SK-N-MC (cell line): ENCODE data around the gene SEC31A.
A peak's percentile ranks its signal among the peaks of the same experiment; 100 is the strongest.
"Not testable (repeated sequence)": the region's sequence is repeated elsewhere in the genome, so short reads cannot be mapped to it uniquely, and the experiment has no call there.

Source experiments
- DNase-seq: peaks from one replicate; pipeline ENCODE4 v3.0.0-alpha.2; 2011; ENCODE audit warnings: low read depth, low spot score
- H3K27ac ChIP-seq: fragments of 200-600 bp; sonication (generic); 2 replicates; pipeline ENCODE4 v1.5.1; 2016; ENCODE audit warnings: mixed run types
- H3K36me3 ChIP-seq: fragments of 200-600 bp; sonication (generic); 2 replicates; pipeline ENCODE4 v1.6.1; 2017; ENCODE audit warnings: antibody characterized with exemption, low read length, mixed read lengths; ENCODE audit not compliant: insufficient read depth
- H3K4me3 ChIP-seq: fragments of 200-600 bp; sonication (generic); 2 replicates; pipeline ENCODE4 v1.5.1; 2016
- H3K9ac ChIP-seq: fragments of 200-600 bp; sonication (generic); 2 replicates; pipeline ENCODE4 v1.8.0; 2017; ENCODE audit warnings: mixed run types, mixed read lengths; ENCODE audit not compliant: insufficient read length
- H3K9me3 ChIP-seq: fragments of 200-600 bp; sonication (generic); 2 replicates; pipeline ENCODE4 v1.6.1; 2017; ENCODE audit warnings: low read depth, mild to moderate bottlenecking, antibody characterized with exemption, low read length, moderate library complexity, mixed read lengths
- EZH2 ChIP-seq: fragments of 200-600 bp; sonication (generic); IDR thresholded peaks from one replicate; pipeline ENCODE4 v1.6.1; 2017; ENCODE audit warnings: antibody characterized with exemption
- FOXP2 ChIP-seq: optimal IDR thresholded peaks from 2 replicates; pipeline ENCODE3; 2011; ENCODE audit warnings: mild to moderate bottlenecking, moderate library complexity; ENCODE audit not compliant: insufficient read depth; ENCODE audit errors: extremely low read length, control extremely low read depth
- POLR2AphosphoS5 ChIP-seq: IDR thresholded peaks from 2 replicates; pipeline ENCODE4 v1.6.1; 2012; ENCODE audit warnings: mild to moderate bottlenecking, low read depth, low read length, borderline replicate concordance

SEC31A gene

DNA sequence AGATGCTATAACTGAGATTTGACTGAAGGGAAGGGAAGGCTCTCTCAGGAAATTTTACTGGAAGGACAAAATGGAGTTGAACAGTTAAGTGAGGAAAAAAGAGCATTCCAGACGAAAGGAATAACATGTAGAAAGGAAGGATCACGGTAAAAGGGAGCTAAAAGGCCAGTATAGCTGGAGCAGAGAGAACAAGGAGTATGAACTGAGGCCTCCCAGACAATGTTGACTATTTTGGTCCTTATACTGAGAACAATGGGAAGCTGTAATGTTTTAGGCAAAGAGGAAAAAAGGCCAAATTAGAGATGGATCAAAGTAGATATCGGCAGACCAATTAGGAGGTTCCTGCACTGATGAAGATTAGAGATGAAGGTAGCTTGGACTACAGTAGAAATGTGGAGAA, 65.5 kb downstream of the SEC31A start:
- Histone ChIP-seq H3K27ac (no peak overlapping the region), H3K9me3 (no peaks in the 10 kb centered on the region), H3K4me3 (no peak overlapping the region), H3K9ac (no peak overlapping the region), H3K36me3 (peaks cover 81% of the 10 kb centered on the region)
- TF ChIP-seq EZH2 (no peak), POLR2AphosphoS5 (no peak), FOXP2 (no peak)
- DNase-seq = no peak

DNA sequence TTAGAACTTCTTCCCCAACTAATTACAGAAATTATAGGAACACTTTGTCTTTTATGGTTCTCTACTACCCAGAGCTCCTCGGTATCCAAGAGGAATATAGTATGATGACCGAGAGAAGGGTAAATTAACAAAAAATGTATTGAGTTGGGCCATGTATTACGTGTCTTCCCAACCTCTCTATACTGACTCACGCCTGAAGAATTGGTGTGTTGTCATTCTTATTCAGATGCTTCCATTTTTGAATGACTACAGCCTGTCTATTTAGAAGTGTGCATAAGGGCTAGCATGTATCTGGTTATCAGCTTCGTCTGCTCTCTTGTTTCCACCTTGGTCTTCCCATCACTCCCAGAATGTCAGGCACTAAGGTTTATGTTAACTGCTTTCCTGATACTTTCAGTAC, 67.9 kb downstream of the SEC31A start:
- Histone ChIP-seq H3K27ac (no peak overlapping the region), H3K9me3 (no peaks in the 10 kb centered on the region), H3K36me3 (peaks cover 88% of the 10 kb centered on the region), H3K4me3 (no peak overlapping the region), H3K9ac (no peak overlapping the region)
- no peak for DNase-seq
- TF ChIP-seq EZH2 = no peak
- no peak for TF ChIP-seq FOXP2
- TF ChIP-seq POLR2AphosphoS5 = no peak

DNA sequence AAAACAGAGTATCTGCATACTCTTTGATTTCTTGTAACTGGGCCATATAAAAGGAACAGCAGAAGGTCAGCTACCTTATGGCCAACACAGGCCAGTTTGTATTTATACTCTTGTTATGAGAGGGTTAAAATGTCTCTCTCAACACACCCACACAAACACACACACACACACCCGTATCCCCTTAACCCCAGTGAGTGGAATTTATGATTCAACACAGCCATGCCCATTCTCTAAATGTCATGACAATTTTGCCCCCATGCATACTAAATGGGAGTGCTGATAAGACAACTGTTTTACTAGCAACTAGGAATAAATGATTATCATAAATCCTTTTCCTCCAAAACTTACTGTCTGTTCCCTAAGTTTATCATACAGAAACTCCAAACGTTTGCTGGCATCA, 70.3 kb downstream of the SEC31A start:
- Histone ChIP-seq H3K27ac (0 out of 2 replicates have a peak overlapping the region, but pooled peaks have one; percentile 13), H3K9ac (no peak overlapping the region), H3K36me3 (peaks cover 73% of the 10 kb centered on the region), H3K4me3 (no peak overlapping the region), H3K9me3 (no peaks in the 10 kb centered on the region)
- DNase-seq = no peak
- TF ChIP-seq EZH2 = no peak
- TF ChIP-seq FOXP2 = no peak
- TF ChIP-seq POLR2AphosphoS5 = no peak

DNA sequence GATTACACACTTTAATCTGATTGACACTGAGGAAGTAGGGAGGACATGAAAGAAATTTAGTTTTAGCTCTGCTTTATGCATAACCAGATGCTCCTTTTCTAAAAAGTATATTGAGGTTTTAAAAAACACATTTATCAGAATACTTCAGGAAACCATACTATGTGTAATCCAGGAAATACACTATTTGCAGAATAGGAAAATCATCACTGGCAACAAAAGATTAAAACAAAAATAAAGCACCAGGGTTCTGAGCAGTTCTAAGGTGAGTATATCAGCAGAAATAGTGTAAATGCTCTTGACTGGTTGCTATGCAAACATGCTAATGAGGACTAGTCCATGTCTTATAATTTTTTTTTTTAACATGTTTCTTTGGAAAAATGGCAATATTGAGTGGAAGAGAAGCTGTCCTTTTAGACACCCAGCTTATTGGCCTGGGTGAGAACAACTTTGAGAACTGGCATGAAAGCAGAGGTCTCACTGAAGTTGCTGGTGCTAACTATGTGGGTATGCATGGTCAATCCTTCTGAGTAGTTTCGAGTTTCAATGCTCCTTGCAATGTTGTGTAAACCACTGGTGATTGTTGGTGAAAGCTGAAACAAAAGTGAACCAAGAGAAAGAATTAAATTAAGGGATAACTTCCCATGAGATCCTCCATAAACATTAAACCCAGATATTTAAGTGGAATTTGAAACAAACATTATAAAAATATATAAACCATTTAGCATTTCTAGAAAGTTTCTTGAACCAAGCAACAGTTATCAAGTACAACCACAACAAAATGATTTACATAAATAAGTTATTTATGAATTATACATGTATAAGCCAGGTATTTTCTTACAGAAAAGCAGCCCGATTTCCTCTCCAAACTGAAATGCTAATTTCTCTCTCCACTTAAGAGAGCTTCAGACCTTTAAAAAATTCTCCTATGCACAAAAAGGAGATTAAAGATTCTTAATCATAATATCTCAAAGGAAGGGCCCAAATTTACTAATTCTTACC, 72.0 kb downstream of the SEC31A start:
- Histone ChIP-seq H3K9me3 (no peaks in the 10 kb centered on the region), H3K9ac (no peak overlapping the region), H3K27ac (peak overlapping the region; percentile 22; the same call in 1 of the 2 replicates), H3K36me3 (peaks cover 58% of the 10 kb centered on the region), H3K4me3 (no peak overlapping the region)
- no peak for TF ChIP-seq EZH2
- TF ChIP-seq FOXP2 = no peak
- TF ChIP-seq POLR2AphosphoS5 = no peak
- no peak for DNase-seq

DNA sequence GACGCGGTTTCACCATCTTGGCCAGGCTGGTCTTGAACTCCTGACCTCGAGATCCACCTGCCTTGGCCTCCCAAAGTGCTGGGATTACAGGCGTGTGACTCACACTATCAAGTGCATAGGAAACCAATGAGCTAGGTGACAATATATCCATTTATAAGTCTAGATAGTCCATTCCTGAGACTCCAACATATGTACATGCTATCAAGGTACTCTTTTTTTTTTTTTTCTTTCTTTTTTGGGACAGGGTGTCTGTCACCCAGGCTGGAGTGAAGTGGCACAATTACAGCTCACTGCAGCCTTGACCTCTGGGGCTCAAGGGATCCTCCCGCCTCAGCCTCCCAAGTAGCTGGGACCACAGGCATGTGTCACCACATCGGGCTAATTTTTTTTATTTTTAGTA, 74.1 kb downstream of the SEC31A start:
- not testable (repeated sequence) for H3K9me3 ChIP-seq, DNase-seq, H3K4me3 ChIP-seq, H3K9ac ChIP-seq, H3K27ac ChIP-seq
- peaks cover 38% of the 10 kb centered on the region for H3K36me3 ChIP-seq

DNA sequence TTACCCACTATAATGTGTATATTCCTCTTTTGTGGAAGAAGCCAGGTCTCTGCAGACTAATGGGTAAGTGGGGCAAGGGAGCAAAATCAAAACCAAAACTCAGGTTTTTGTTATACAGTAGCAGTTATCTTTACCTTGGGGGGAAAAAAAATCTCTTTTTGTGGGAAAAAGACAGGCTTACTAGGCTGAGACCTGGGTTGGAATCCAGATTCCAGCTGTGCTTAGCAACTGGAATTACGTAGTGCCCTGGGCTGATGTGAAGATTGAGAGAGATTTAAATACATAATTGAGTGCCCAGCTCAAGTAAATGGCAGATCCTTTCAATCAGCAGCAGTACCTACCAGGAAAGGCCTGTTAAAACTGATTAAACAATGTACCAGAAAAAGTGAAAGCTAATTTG, 76.9 kb downstream of the SEC31A start:
- no peak overlapping the region for H3K9ac ChIP-seq
- H3K9me3 ChIP-seq = no peaks in the 10 kb centered on the region
- no peak overlapping the region for H3K27ac ChIP-seq
- no peak for DNase-seq
- H3K36me3 ChIP-seq = peaks cover 15% of the 10 kb centered on the region
- no peak overlapping the region for H3K4me3 ChIP-seq
- TF ChIP-seq POLR2AphosphoS5 (no peak), EZH2 (no peak)

DNA sequence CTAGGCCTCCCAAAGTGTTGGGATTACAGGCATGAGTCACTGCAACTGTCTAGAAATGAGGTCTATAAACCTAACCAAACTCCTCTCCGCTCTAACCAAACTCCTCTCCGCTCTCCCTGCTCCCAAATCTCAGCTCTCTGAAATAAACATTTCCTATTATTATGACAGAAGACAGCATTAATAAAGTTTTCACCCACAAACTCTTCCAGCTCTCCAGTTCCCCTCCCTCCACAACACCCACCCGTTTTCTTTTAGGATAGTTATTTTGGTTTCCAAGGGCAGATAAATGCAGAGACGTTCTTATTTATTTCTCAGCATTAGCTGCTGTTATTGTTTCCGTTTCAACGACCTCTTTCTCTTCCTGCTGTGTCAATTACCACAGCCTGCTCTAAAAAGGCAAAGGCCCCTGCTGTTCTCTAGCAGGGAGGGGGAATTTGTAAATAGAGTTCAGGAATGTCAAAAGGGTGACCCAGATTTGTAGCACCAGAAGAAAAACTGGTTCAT, 79.1 kb downstream of the SEC31A start:
- H3K9ac ChIP-seq = no peak overlapping the region
- H3K36me3 ChIP-seq = no peaks in the 10 kb centered on the region
- peak; percentile 55 for DNase-seq
- H3K9me3 ChIP-seq = no peaks in the 10 kb centered on the region
- TF ChIP-seq FOXP2 (peak; percentile 89), EZH2 (no peak), POLR2AphosphoS5 (peak; percentile 29; the same call in 1 of the 2 replicates)
- peak overlapping the region; percentile 60 for H3K4me3 ChIP-seq
- peak overlapping the region; percentile 47 for H3K27ac ChIP-seq

DNA sequence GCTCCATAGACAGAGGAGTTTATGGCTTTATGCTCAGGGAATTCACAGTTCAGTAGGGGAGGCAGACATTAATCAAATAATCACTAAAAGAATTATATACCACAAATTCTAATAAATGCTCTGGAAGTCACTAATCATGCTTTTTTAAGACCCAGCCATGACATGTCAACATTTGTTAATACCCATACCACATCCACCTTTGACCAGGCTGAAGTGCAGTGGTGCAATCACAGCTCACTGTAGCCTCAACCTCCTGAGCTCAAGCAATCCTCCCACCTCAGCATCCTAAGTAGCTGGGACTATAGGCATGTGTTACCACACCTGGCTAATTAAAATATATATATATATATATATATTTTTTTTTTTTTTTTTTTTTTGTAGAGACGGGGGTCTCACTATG, 79.6 kb downstream of the SEC31A start:
- TF ChIP-seq POLR2AphosphoS5 = no peak
- no peak for TF ChIP-seq EZH2
- TF ChIP-seq FOXP2 = no peak
- Histone ChIP-seq H3K9ac (no peak overlapping the region), H3K4me3 (no peak overlapping the region), H3K36me3 (no peaks in the 10 kb centered on the region), H3K9me3 (no peaks in the 10 kb centered on the region), H3K27ac (no peak overlapping the region)
- no peak for DNase-seq

DNA sequence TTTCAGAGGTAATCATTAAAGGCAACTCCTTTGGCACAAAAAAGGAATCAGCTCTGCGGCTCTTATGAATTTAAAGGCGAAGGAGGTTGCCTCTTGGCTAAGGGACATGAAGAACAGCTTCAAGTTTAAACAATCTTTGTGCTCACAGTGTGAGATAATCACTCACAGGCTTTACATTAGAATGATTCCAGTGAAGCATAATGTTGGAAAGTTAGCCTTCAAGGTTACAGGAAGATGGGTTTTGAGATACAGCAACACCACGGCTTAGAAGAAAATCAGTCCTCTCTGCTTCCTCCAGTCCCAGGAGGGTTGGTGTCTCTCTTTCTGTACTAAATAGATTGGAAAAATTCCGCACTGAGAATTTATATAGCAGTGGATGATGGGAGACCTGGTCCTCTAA, 80.8 kb downstream of the SEC31A start:
- Histone ChIP-seq H3K36me3 (no peaks in the 10 kb centered on the region), H3K27ac (peak overlapping the region; percentile 1; the same call in 1 of the 2 replicates), H3K9me3 (no peaks in the 10 kb centered on the region), H3K4me3 (no peak overlapping the region), H3K9ac (no peak overlapping the region)
- DNase-seq = no peak
- no peak for TF ChIP-seq EZH2
- no peak for TF ChIP-seq POLR2AphosphoS5
- no peak for TF ChIP-seq FOXP2
